Measurements from ENCODE around the gene TEP1.
"Not testable (repeated sequence)": the region's sequence is repeated elsewhere in the genome, so short reads cannot be mapped to it uniquely, and the experiment has no call there.

TEP1 gene

GRCh38 chr14:20391505-20391904 lies 21.8 kb downstream of the TEP1 start:
- DNase-seq (ENCODE audit: low read depth in 1 of 2, low spot score in 1 of 2), result no peak

- DNase-seq (ENCODE audit: low read depth in 1 of 2, low spot score in 1 of 2), result no peak
Observed at GRCh38 chr14:20388159-20388558, 25.1 kb downstream of the TEP1 start.

- no peak for DNase-seq (ENCODE audit: low read depth in 1 of 2, low spot score in 1 of 2)
Observed at GRCh38 chr14:20387576-20387975, 25.7 kb downstream of the TEP1 start.

GRCh38 chr14:20386276-20386855 lies 26.9 kb downstream of the TEP1 start:
- no peak for DNase-seq (ENCODE audit: low read depth in 1 of 2, low spot score in 1 of 2)

GRCh38 chr14:20384886-20385285 lies 28.4 kb downstream of the TEP1 start:
- no peak for DNase-seq (ENCODE audit: low read depth in 1 of 2, low spot score in 1 of 2)

GRCh38 chr14:20384321-20384720 lies 29.0 kb downstream of the TEP1 start:
- DNase-seq (ENCODE audit: low read depth in 1 of 2, low spot score in 1 of 2), result no peak

GRCh38 chr14:20383636-20384035 lies 29.7 kb downstream of the TEP1 start:
- no peak for DNase-seq (ENCODE audit: low read depth in 1 of 2, low spot score in 1 of 2)

GRCh38 chr14:20383032-20383431 lies 30.3 kb downstream of the TEP1 start:
- no peak for DNase-seq (ENCODE audit: low read depth in 1 of 2, low spot score in 1 of 2)

GRCh38 chr14:20382526-20382925 lies 30.8 kb downstream of the TEP1 start:
- DNase-seq (ENCODE audit: low read depth in 1 of 2, low spot score in 1 of 2), result no peak

GRCh38 chr14:20381341-20381740 lies 32.0 kb downstream of the TEP1 start:
- DNase-seq (ENCODE audit: low read depth in 1 of 2, low spot score in 1 of 2), result no peak

GRCh38 chr14:20380681-20381080 lies 32.6 kb downstream of the TEP1 start:
- DNase-seq (ENCODE audit: low read depth in 1 of 2, low spot score in 1 of 2), result no peak

- no peak for DNase-seq (ENCODE audit: low read depth in 1 of 2, low spot score in 1 of 2)
Observed at GRCh38 chr14:20379743-20380142, 33.6 kb downstream of the TEP1 start.

- no peak for DNase-seq (ENCODE audit: low read depth in 1 of 2, low spot score in 1 of 2)
Observed at GRCh38 chr14:20377171-20377570, 36.1 kb downstream of the TEP1 start.

- no peak for DNase-seq (ENCODE audit: low read depth in 1 of 2, low spot score in 1 of 2)
Observed at GRCh38 chr14:20376071-20376588, 37.2 kb downstream of the TEP1 start.

- no peak for DNase-seq (ENCODE audit: low read depth in 1 of 2, low spot score in 1 of 2)
Observed at GRCh38 chr14:20375471-20375870, 37.8 kb downstream of the TEP1 start.

- no peak for DNase-seq (ENCODE audit: low read depth in 1 of 2, low spot score in 1 of 2)
Observed at GRCh38 chr14:20372796-20373195, 40.5 kb downstream of the TEP1 start.

GRCh38 chr14:20365928-20366327 lies 47.4 kb downstream of the TEP1 start:
- DNase-seq (ENCODE audit: low read depth in 1 of 2, low spot score in 1 of 2), result no peak

GRCh38 chr14:20358474-20358873 lies 54.8 kb downstream of the TEP1 start:
- DNase-seq (ENCODE audit: low read depth in 1 of 2, low spot score in 1 of 2), result not testable (repeated sequence)

- DNase-seq (ENCODE audit: low read depth in 1 of 2, low spot score in 1 of 2), result no peak
Observed at GRCh38 chr14:20356422-20356821, 56.9 kb downstream of the TEP1 start.

- DNase-seq (ENCODE audit: low read depth in 1 of 2, low spot score in 1 of 2), result no peak
Observed at GRCh38 chr14:20350860-20351259, 62.4 kb downstream of the TEP1 start.

- no peak for DNase-seq (ENCODE audit: low read depth in 1 of 2, low spot score in 1 of 2)
Observed at GRCh38 chr14:20350282-20350681, 63.0 kb downstream of the TEP1 start.

- DNase-seq (ENCODE audit: low read depth in 1 of 2, low spot score in 1 of 2), result no peak
Observed at GRCh38 chr14:20347747-20348146, 65.6 kb downstream of the TEP1 start.

- no peak for DNase-seq (ENCODE audit: low read depth in 1 of 2, low spot score in 1 of 2)
Observed at GRCh38 chr14:20346713-20347112, 66.6 kb downstream of the TEP1 start.

Data from stimulated activated CD4-positive, alpha-beta T cell treated with anti-CD3 and anti-CD28 coated beads, Interleukin-15, amount 100 ng/mL, for 1 hour (primary cell).